ENCODE results near the gene MBOAT7.

DNA sequence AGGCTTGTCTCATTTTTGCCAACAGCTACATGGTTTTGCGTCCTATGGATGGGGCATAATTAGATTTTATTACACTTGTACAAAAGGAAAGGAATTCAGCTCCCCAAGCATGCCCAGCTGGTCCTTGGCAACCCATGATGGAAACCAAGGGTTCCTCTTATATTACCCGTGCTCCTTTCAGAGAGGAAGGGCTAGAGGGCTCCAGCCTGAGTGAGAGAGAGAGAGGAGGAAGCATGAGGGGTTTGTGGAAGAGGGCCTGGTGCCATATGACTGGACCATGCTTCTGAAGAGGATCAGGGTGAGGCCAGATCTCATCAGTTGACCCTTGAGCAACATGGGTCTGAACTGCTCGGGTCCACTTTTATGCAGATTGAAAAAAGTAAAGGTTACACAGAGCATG lies 7.7 kb upstream of the MBOAT7 start:
- no peak for TF ChIP-seq POLR2A (IDR thresholded peaks at IDR 0.05)
- TF ChIP-seq, protein P1, sequence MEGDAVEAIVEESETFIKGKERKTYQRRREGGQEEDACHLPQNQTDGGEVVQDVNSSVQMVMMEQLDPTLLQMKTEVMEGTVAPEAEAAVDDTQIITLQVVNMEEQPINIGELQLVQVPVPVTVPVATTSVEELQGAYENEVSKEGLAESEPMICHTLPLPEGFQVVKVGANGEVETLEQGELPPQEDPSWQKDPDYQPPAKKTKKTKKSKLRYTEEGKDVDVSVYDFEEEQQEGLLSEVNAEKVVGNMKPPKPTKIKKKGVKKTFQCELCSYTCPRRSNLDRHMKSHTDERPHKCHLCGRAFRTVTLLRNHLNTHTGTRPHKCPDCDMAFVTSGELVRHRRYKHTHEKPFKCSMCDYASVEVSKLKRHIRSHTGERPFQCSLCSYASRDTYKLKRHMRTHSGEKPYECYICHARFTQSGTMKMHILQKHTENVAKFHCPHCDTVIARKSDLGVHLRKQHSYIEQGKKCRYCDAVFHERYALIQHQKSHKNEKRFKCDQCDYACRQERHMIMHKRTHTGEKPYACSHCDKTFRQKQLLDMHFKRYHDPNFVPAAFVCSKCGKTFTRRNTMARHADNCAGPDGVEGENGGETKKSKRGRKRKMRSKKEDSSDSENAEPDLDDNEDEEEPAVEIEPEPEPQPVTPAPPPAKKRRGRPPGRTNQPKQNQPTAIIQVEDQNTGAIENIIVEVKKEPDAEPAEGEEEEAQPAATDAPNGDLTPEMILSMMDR (IDR thresholded peaks at IDR 0.05) = no peak
